Prostate gland (tissue), 2 donors: ENCODE results near the gene MYL12A.

ENCODE experiments used
- POLR2A ChIP-seq: fragments of 450-650 bp; IDR thresholded peaks from one replicate; pipeline ENCODE4 v1.6.1; 2016; ENCODE audit warnings: antibody characterized with exemption, mild to moderate bottlenecking
- TF ChIP-seq, protein P1 (sequence below), 4 experiments: fragments of 200-600 bp in 2 of 4; fragments of 450-650 bp in 2 of 4; sonication (generic) in 2 of 4; IDR thresholded peaks; 1 replicate in 3 of 4; 2 replicates in 1 of 4; pipeline ENCODE4 v1.5.1; 2016 to 2019; ENCODE audit warnings: antibody characterized with exemption in 4 of 4, mild to moderate bottlenecking in 2 of 4, moderate library complexity in 2 of 4

DNA sequence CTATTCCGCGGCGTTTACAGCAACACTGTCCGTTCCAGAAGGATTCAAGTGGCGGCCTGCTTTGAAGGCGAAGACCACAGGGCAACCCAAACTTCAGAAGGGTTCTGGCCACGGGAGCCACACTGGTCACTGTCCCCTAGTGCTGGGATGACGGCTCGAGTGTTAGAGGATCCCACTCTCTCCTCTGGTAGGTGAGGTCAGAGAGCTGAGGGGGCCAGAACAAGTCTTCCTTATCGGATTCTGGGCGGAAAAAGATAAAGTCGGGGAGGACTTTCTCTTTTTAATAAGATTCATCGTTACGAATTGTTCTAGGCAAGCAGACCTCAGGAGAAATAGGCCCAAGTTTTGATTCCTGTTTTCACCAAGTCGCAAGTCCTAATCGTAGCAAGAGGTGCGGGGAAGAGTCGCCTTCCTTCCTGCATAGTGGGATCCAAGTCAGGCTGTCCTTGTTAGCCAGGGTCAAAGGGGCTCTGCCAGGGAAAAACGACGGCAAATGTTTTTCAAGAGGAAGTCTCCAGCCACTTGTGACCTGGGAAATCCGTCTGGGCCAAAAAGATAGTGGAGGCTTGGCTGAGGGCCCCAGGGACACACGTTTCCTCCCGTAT, 864 bp upstream of the MYL12A start:
- TF ChIP-seq, protein P1, sequence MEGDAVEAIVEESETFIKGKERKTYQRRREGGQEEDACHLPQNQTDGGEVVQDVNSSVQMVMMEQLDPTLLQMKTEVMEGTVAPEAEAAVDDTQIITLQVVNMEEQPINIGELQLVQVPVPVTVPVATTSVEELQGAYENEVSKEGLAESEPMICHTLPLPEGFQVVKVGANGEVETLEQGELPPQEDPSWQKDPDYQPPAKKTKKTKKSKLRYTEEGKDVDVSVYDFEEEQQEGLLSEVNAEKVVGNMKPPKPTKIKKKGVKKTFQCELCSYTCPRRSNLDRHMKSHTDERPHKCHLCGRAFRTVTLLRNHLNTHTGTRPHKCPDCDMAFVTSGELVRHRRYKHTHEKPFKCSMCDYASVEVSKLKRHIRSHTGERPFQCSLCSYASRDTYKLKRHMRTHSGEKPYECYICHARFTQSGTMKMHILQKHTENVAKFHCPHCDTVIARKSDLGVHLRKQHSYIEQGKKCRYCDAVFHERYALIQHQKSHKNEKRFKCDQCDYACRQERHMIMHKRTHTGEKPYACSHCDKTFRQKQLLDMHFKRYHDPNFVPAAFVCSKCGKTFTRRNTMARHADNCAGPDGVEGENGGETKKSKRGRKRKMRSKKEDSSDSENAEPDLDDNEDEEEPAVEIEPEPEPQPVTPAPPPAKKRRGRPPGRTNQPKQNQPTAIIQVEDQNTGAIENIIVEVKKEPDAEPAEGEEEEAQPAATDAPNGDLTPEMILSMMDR (IDR thresholded peaks at IDR 0.05), result no peak
- no peak for TF ChIP-seq POLR2A
